A673 (cell line): ENCODE results near the gene RASA4B.
"Not testable (repeated sequence)": the region's sequence is repeated elsewhere in the genome, so short reads cannot be mapped to it uniquely, and the experiment has no call there.

Source experiments
- CTCF ChIP-seq: fragments of 300-800, 200-600 bp; sonication (generic); conservative IDR thresholded peaks from 2 replicates; pipeline ENCODE4 v1.5.1; 2017; ENCODE audit warnings: low read depth, mild to moderate bottlenecking, antibody characterized with exemption, low read length, moderate library complexity, mixed read lengths
- EZH2 ChIP-seq: fragments of 200-600 bp; sonication (generic); IDR thresholded peaks from 2 replicates; pipeline ENCODE4 v1.6.1; 2017; ENCODE audit warnings: borderline replicate concordance, low read depth, mild to moderate bottlenecking, mixed read lengths, antibody characterized with exemption, low read length; ENCODE audit not compliant: poor library complexity, severe bottlenecking

- TF ChIP-seq CTCF, EZH2: not testable (repeated sequence)
Measured at GRCh38 chr7:102520797-102521196, 3.2 kb upstream of the RASA4B start.
